GM18526 (cell line): ENCODE measurements around the gene GUCY2C.

Source experiments
- POLR2A ChIP-seq: IDR thresholded peaks from 3 replicates; pipeline ENCODE4 v1.6.1; 2011; ENCODE audit not compliant: insufficient read length; ENCODE audit errors: extremely low read depth

The GUCY2C gene

DNA sequence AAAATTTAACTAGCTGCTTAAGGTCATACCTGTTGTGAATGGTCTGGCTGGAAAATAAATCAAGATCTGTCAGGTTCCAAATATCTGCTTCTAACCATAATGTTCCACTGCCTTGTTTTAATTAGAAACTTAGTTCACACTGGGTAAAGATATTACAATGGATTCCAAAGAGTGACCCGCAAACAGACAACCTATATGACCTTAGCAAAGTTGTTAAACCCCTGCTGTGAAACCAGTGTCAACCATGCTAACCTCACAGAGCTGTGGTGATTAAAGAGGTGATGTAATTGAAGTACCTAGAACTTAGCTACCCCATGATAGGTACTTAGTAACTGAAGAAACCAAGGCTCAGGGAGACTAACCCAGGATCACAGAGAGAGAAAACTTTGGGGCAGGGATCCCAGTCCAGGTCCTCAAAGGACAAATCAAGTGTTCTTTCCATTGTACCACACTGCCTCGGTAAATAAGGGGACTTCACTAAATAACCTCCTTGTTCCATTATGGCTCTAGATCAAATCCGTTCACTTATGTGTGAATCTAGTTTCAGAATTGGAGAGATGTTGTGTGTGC lies 2.2 kb downstream of the GUCY2C start:
- TF ChIP-seq POLR2A: no peak

DNA sequence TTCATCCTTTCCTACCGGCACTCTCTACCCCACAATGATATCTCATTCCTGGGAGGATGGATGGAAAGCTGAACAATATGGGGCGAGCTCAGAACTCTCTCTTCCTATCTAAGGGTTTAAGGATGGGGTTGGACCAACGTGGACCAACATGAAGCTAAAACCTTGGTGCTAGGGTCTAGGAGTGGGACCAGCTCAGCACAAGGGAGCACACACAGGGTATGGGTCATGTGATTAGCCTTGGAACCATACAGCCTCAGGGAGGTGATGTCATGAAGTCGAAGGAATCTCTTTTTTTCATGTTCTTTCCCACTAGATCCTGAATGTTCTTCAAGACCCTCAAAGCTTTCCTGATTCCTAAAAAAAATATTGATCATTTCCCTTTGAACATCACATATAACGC lies 3.3 kb downstream of the GUCY2C start:
- no peak for TF ChIP-seq POLR2A

DNA sequence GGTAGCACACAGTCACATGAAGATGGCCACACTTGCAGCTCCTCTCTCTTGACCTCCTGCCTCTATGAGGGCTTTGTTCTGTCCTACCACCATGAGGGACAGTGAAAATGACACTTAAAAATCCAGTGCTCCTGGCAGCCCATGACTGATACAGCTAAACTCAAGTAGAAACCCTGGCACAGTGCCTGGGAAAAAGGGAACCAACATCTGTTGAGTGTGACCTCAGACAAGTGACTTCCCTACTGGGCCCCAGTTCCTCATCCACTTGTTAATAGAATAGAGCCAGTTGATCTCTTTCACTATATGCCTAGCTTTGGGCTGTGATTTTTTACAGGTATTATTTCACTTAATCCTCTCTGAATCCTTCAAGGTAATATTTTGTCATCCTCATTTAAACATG lies 4.8 kb downstream of the GUCY2C start:
- TF ChIP-seq POLR2A: no peak

DNA sequence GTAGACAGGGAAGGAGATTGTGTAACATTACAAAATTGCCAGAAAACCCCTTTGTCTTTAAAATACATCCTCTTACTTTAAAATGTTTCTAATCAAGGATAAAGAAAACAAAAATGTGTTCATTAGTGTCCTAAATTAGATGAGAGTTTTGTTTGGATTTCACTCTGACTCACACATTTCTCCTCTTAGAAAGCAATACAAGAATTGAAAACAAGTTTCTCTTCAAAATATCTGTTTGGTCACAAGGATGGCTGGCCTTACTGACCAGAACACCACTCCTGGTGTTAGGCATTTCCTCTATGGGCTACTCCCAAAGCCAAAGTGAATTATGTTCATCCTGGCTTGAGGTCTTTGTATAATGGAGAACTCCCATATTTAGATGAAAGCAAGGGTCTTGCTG lies 6.4 kb downstream of the GUCY2C start:
- no peak for TF ChIP-seq POLR2A

DNA sequence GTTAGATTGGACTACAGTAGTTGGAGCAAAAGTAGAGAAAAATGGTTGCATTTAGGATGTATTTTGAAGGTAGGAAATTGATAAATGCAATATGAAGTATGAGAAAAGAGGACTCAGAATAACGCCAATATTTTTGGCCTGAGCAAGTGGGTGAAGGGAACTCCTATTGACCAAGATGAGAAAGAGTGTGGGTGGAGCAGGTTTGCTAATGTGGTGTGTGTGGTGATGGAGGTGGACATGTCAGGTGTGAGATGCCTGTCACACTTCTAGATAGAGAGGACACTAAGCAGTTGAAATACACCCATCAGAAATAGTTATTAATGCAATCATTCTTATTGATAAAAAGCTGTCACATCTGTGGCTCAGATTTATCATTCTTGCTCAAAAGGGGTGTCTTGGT lies 7.3 kb downstream of the GUCY2C start:
- no peak for TF ChIP-seq POLR2A

DNA sequence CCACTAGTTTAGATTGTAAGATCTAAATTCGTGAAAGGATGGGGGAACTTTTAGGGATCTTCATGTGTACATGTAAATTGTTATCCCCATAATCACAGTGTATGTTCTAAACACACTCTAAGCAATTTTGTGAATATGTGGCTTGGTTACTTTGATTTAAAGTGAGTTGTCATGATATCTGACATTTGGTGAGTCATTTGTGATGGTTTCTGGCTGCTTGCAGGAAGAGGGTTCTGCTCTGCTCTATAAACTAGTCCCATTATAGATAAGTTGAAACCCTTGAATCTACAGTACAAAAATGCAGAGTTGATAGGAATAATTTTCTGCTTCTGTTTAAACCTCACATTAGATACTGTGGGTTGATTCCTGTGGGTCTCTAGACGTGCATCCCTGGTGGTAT lies 14.8 kb downstream of the GUCY2C start:
- TF ChIP-seq POLR2A: no peak

DNA sequence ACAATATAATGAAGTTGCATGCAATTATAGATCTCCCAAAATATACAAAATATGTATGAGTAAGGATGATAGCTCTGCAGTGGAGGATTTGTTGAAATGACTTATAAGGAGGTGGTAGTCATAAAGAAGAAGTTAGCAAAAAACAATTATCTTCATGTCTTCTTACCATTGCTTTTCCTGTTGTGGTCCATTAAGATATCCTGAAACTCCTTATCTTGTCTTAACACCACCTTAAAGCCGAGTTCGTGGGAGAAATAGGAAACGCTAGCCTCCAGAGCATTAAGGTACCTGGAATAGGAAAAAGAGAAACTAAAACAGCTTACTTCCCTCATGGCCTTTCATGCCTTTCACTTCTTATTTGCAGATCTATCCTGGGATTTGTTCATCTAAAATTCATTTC lies 15.2 kb downstream of the GUCY2C start:
- TF ChIP-seq POLR2A: no peak

DNA sequence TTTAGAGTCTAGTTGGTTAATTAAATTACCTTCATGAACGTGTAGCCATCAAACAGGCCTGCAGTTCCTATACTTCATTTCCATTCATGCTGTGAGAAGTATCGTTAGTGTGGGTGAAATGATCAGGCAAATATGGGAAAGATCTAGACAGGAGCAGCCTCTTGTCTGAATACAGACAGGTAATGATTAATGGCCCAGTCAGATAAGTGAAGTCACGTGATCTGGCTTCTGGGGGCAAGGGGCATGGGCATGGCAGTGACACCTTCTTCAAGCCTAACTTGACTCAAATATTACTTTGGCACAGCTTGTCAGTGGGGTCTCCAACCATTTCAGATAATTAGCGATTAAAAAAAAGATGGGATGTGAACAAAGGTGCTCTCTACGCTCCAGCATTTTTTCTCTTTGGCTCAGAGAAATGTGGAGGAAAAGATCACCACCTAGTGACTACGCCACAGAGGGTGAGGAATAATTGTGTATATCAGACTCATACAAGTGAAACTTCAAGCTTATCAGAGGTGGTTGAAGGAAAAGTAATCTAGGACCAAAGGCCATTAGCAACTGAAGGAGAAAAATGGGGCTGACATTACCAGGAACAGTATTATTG lies 17.8 kb downstream of the GUCY2C start:
- no peak for TF ChIP-seq POLR2A

DNA sequence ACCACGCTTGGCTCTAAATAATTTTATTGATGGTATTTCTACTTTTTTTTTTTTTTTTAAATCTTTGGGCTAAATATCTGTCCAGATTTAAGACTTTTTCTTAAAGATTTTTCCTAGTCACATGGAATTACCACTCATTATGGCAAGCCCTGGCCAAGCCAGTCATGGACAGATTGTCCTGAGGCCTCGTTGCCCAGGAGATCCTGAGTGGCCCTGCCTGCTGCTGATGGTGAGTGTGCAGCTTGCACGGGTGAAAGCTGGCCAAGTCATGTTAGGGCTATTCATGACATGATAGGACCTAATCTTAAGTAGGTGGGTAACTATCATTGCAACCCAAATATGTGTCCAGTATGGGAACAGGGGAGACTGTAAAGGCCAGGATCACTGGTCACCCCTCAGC lies 27.8 kb downstream of the GUCY2C start:
- no peak for TF ChIP-seq POLR2A

DNA sequence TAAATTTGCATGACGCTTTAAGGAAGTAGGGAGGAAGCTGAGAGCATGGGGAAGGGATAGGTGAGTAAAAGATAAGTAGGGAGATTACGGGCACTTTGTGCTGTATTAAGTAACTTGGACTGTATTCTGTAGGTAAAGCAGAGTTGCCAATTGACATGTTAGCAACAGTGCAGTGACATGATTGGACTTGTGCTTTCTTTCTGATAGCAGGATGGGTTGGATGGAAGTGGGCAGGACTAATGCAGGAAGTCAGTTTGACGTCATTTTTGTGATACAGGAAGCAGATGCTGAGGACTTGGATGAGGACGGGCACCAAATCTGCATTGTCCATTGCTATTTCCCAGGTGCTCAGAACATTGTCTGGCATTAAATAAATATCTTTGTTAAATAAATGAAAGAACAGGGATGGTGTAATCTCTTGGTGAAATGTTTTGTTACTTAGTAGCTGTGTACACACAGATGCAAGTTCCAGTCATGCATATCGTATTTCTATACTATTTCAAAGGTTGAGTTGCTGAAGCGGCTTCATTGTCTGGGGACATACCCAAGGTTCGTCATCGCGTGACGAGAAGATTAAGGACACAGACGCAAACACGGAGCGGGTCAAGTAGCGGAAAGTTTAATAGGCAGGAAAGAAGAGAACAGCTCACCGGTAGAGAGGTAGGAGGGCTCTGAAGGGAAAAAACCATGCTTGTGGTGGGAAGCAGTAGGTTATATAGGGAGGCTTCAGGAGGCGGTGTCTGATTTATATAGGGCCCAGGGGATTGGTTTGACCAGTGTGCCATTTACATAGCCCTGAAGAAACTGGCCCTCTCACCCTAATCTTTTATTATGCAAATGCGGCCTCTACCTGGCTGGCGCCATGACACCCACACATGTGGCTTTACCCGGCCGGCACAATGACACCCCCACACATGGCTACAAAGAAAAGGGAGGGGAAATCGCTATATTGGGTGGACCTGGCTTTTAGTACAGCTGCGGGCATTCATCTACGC lies 30.7 kb downstream of the GUCY2C start:
- no peak for TF ChIP-seq POLR2A

DNA sequence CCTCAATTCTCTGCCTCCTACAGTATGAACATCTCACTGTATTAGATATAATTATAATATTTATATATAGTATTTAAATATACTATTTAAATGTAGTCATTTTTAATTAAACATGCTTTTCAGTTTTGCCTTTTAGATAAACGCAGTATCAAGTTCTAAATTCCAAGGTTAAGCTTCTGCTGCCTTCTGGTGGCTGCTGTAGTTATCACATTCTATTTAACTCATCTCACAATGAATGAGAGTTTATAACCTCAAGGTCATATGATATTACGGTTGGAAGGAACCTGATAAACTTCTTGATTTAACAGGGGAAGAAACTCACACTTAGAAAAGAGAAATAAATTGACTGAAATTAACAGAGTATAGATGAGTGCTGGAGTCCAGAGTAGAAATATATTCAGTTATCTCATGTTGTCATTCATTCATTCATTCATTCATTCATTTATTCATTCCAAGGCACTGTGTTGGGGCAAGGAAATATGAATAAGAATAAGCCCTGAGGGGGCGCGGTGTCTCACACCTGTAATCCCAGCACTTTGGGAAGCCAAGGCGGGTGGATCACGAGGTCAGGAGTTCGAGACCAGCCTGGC lies 31.9 kb downstream of the GUCY2C start:
- TF ChIP-seq POLR2A: no peak

DNA sequence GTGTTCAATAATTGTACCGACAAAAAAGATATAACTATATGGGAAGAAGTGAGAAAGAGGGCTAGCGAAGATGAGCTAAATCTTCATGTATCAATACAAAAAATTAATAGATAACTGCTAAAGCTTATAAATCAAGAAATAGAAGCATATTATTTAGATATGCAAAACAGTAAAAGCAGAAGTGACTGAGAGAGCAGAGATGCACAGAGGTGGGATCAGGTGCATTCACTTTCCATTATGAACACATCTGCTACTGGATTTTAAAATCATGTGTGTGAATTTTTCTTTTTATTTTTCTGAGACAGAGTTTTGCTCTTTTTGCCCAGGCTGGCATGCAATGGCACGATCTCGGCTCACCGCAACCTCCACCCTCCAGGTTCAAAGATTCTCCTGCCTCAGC lies 33.4 kb downstream of the GUCY2C start:
- no peak for TF ChIP-seq POLR2A

DNA sequence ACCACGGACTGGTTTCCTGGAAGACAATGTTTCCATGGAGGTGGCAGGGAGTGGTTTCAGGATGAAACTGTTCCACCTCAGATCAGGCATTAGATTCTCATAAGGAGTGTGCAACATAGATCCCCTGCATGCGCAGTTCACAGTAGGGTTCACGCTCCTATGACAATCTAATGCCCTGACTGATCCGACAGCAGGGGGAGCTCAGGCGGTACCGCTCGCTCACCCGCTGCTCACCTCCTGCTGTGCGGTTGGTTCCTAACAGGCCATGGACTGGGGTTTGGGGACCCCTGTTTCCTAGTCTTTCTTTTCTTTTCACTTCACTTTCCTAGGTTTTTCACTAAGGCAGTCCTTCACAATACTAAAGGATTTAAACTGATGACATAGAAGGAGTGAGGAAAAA lies 39.6 kb downstream of the GUCY2C start:
- no peak for TF ChIP-seq POLR2A

DNA sequence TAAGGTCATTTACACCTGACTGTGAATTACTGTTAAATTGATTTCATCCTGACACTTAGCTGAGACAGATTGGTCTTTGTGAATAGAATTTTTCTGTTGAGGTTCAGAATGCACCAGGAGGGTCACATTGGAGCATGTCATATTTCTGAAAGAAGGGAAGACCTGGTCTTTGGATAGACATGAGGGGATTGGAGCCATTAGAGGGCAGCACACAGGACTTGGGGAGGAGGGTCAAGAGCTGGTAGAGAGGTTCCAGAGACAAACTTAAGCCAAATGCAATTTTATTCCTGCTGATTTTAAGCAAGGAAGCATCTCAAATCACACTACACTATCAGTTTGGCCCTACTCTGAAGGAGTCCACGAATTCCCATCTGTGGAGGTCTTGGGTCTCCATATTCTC lies 41.1 kb downstream of the GUCY2C start:
- TF ChIP-seq POLR2A: no peak

DNA sequence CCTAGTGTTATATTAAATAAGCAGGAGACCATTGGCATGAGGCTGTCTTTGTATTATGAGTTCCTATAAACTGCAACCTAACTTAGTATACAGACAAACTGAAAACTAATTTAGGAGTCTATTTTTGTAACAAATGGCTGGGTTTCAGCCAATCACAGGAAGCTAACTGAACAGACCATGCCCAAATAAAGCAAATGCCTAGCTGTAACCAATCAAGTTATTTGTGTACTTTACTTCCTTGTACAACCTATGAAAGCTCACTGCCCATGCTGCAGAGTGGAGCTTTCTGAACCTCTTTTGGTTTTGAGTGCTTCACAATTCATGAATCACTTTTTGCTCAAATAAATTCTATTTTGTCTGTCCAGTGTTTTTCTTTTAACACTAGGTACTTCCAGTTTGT lies 41.6 kb downstream of the GUCY2C start:
- no peak for TF ChIP-seq POLR2A

DNA sequence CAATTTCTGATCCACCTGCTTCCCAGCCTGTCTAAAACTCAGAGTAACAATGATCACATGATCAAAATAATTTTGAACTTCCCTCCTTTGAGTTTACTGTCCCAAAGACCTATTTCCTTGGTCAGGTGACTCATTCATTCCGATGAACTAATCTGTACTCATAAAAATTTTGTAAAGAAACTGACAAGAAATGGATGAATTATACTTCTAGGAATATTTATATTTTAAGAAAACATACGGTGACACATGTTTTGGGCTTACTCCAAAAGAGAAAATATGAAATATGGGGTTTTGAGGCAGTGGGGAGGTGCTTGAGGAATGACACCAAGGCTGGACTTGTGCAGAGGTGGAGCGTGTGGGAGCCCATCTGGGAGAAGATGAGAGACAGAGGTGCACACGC lies 42.0 kb downstream of the GUCY2C start:
- no peak for TF ChIP-seq POLR2A
